ENCODE results near the gene ZNF227. TPM values are rescaled to one million over a fixed set of nuclear protein-coding genes. Genes with fewer than 3 reads are reported as not detected.

Gene ZNF227
- total and polyA plus RNA-seq, 2 donors (not counting 3 experiments of a cell fraction or from before 2014, with no cell fraction given) = 3.4 to 17.8 TPM

GRCh38 chr19:44255705-44256411 is 43.5 kb downstream of the ZNF227 start:
- BruUV-seq (replicated peaks) = no TSS peak
- Histone ChIP-seq H3K4me2 (ENCODE audit: insufficient read depth, low read length) (no peak overlapping the region), H3K9me3 (replicated peaks; ENCODE audit: control insufficient read depth, insufficient read depth, low read length) (no peaks in the 10 kb centered on the region), H3K9me1 (replicated peaks; ENCODE audit: control insufficient read depth, extremely low read depth, insufficient read depth, low read length) (no peaks in the 10 kb centered on the region), H2AFZ (ENCODE audit: low read depth, low read length) (no peak overlapping the region), H3K9ac (replicated peaks; ENCODE audit: extremely low read depth, insufficient read depth, low read length) (no peak overlapping the region), H3K79me2 (ENCODE audit: control insufficient read depth, insufficient read depth, low read length) (no peaks in the 10 kb centered on the region), H4K20me1 (replicated peaks; ENCODE audit: control insufficient read depth, extremely low read depth, insufficient read depth, low read length) (no peaks in the 10 kb centered on the region), H3K27me3 (ENCODE audit: control insufficient read depth in 2 of 2, insufficient read depth in 2 of 2, low read length in 2 of 2) (no peaks in the 10 kb centered on the region), H3K4me1 (ENCODE audit: control insufficient read depth, extremely low read depth, insufficient read depth, low read length) (no peaks in the 10 kb centered on the region), H3K36me3 (ENCODE audit: control insufficient read depth in 2 of 2, extremely low read depth in 1 of 2, insufficient read depth in 2 of 2, low read length in 2 of 2) (no peaks in the 10 kb centered on the region), H3K27ac (ENCODE audit: insufficient read depth, low read depth, low read length) (no peak overlapping the region), H3K4me3 (replicated peaks in 1 of 3; ENCODE audit: insufficient read depth in 1 of 3, low read depth in 1 of 3, low read length in 3 of 3) (no peak overlapping the region)
- ChIA-PET CTCF (no interaction called here), POLR2A (no interaction called here)
- DNase-seq (ENCODE audit: low read depth, low spot score) = no peak
- intact Hi-C loops (cut with micrococcal nuclease) (no loop called here), dilution Hi-C loops (cut with MboI; ENCODE audit: extremely low pct_ligation_motif_present, low sequenced_read_pairs) (no loop called here)
- TF ChIP-seq MYC (IDR thresholded peaks at IDR 0.05; ENCODE audit: low read depth, low read length) = no peak
- no peak for TF ChIP-seq POLR2A (IDR thresholded peaks at IDR 0.05; ENCODE audit: low read depth, low read length)
- TF ChIP-seq FOS (IDR thresholded peaks at IDR 0.05; ENCODE audit: borderline replicate concordance, insufficient read depth, low read length) = no peak
- TF ChIP-seq POLR2AphosphoS5 (IDR thresholded peaks at IDR 0.05; ENCODE audit: insufficient read depth, low read depth, low read length) = no peak
- TF ChIP-seq MAX (IDR thresholded peaks at IDR 0.05; ENCODE audit: insufficient read depth, insufficient read length) = no peak
- no peak for TF ChIP-seq GATA2 (IDR thresholded peaks at IDR 0.05; ENCODE audit: insufficient read depth, insufficient read length, low read depth, low read length)
- no peak for TF ChIP-seq CTCF (IDR thresholded peaks at IDR 0.05; ENCODE audit: extremely low read depth in 1 of 2, insufficient read depth in 1 of 2, low read depth in 1 of 2, low read length in 2 of 2)
- TF ChIP-seq EZH2 (IDR thresholded peaks at IDR 0.05; ENCODE audit: borderline replicate concordance, low read depth, low read length, severe bottlenecking) = no peak
- no peak for TF ChIP-seq JUN (IDR thresholded peaks at IDR 0.05; ENCODE audit: borderline replicate concordance, insufficient read depth, insufficient read length, low read depth)
- no peak for FAIRE-seq

Measured in endothelial cell of umbilical vein (primary cell).